GM18907 (cell line): ENCODE data around the gene LITAFD.

Source experiments
- ATAC-seq: cut with Tn5 transposase; IDR thresholded peaks from one replicate; pipeline ENCODE4 v1.9.1; 2021; ENCODE audit warnings: mild to moderate bottlenecking, moderate library complexity; ENCODE audit not compliant: unreplicated experiment

Gene LITAFD

GRCh38 chr16:8890549-8890921, 8.4 kb downstream of the LITAFD start:
- no peak for ATAC-seq

DNA sequence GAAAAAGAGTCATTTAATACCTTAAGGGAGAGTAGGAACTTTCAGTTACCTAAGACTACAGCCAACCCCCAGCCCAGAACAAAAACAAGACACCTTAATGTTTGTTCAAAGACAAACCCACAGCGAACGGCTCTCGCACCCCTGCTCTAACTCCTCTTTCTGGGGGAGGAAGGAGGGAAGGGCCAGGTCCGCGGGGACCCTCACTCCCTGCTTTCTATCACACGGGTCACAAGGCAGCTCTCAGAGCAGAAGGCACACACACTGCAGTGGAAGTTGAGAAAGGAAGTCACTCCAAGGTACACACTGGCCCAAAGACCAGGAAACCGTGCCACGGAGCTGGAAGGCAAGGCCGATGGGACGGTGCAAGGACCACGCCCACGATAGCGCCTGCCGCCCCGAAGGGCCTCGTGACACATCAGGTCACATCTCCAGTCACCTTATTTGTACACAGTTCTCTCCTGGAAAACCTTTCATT, 10.0 kb downstream of the LITAFD start:
- ATAC-seq: peak; percentile 26

DNA sequence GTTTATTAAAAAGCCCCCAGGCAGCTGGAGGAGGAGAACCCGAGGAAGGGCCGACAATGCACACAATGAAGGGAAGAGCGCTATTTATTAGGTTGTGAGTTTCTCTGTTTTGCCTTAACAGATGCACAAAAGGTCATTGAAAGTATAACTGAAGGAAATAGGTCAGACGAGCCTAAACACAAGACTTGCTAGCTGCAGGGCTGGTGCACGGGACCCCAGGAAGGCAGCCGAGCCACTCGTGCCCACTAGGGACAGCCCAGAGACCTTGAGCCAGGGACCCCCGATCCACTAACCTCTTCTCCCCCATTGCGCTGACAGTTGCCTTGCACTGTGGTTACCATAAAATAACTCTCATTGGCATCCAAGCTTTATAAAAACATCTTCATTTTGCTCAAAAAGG, 11.3 kb downstream of the LITAFD start:
- no peak for ATAC-seq

GRCh38 chr16:8893976-8894690, 12.0 kb downstream of the LITAFD start:
- no peak for ATAC-seq

DNA sequence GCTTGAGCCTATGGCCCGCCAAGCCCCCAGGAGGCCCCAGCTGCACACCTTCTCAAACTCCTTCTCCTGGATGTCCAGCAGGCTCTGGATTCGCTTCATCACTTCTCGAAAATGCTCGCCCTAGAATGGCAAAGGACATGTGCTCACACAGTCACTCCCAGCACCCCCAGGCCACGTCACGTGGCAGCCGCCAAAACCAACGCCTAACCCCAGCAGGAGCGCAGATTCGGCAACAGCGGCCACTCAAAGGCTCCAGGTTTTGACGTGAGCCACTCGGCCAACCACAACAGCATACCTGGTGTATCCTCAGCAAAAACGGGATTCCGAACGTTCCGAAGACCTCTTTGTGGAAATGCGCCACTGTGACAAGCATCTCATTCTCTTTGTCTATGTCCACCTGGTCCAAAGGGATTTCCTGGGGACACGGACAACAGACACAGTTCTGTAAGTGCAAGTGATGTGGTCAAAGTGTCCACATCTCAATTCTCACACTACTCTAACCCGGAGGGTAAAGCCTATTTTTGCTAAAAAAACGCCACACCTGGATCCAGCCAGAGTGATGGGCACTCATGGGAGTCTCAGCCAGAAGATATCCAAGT, 12.7 kb downstream of the LITAFD start:
- no peak for ATAC-seq

DNA sequence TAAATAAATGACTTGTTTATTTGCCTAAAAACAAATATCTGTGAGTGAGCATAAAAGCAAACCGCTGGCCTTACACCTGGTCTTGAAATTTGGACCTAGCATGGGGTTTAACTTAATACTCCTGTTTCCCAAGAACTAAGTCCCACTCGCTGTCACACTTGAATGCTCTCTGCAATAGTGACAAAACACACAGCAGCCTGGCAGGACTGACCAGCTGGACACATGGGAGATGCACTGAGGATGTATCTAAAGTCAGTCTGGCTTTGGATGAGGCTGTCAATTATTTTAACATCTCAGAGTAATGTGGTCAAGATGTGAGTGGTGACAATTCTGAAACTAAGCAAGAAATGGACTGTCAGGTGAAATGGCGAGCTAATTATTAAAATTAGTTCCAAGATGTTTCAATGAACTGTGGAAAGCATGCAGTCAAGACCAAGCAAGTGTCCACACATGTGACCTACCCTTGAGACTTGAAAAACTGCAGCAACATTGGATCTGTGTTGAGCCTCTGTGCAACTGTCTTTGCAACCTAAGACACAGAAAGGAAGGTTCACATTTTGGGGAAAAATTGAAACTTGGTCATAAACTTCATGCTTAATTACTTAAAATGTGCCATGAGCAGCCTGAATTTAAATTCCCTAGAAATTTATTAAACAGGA, 16.6 kb downstream of the LITAFD start:
- no peak for ATAC-seq

- peak; percentile 47 for ATAC-seq
These were observed 17.7 kb downstream of the LITAFD start for GRCh38 chr16:8899709-8900317.

GRCh38 chr16:8900343-8900742, 18.2 kb downstream of the LITAFD start:
- ATAC-seq: no peak

- no peak for ATAC-seq
These were observed 19.2 kb downstream of the LITAFD start for GRCh38 chr16:8901320-8901861.

- ATAC-seq: no peak
These were observed 20.9 kb downstream of the LITAFD start for GRCh38 chr16:8903004-8903403.

DNA sequence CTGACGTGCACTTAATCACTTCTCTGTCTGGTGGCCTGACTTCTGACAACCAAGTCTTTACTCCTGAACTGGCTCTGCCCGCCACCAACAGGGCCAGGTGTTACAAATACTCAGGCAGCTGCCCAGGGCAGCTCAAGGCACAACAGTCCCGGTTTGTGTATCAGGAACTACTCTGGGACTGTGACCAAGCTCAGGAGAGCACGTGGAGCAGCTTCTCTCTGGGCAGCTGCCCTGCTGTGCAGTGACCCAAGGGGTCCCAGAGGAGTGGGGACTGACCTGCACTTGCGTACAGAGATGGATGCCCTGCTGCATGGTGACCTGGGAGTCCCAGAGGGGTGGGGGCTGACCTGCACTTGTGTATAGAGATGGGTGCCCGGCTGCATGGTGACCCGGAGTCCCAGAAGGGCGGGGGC, 21.9 kb downstream of the LITAFD start:
- no peak for ATAC-seq

DNA sequence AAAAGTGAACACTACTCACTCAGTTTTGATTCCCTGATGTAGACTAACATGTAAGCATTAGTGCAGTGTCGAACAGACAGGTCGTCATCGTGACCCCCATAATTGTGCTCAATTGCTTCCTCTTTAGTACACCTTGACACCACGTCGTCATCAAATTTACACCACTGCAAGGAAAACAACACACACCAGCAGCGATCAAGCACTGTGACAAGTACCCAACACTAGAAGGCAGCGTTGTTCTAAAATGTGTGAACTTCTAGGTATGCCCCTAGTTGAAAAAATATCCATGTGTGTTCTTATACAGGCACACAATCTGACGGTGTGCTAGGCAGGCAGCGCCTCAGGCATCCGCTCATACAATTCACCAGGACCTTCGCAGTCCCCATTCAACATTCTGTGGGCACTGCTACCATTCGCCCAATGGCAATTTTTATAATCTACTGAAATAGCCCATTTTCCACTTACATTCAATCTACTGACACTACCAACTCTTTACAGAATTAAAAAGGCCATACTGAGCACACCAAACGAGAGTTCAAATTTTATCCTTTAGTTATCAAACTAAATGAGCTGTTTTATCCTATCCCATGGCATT, 23.1 kb downstream of the LITAFD start:
- no peak for ATAC-seq

DNA sequence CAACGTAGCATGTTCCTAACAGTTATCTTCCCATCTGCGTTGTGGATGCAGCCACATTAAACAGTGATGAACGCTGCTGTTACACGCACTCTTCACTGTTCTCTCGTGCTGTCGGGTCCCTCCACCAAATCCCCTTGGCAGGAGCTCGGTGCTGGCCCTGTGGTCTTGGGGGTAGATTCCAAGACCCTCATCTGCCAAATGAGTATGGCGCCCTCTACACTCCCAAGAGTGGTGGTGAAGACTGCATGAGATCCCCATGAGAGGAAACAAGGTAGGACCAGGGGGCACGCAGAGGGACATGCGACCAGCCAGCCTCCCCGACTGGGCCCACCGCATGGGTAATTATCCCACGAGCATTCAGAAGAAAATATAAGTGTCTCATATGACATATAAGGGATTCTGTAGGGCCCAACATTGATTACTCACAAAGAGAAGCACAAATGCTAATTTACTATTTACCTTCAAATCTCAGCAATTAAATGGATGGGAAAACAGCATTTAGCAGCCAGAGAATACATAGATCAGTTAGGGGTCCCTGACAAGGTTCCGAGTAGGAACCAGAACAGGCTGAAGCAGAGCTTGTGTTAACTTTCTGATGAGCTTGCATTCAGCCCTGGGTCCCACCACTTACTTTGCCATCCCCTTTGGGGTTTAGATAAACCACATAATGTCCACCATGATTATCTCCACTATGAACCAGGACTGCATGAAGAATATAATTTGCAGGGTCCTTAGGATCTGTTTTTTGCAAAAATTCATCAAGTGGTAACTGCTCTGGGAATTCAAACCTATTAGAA, 23.8 kb downstream of the LITAFD start:
- ATAC-seq: no peak

DNA sequence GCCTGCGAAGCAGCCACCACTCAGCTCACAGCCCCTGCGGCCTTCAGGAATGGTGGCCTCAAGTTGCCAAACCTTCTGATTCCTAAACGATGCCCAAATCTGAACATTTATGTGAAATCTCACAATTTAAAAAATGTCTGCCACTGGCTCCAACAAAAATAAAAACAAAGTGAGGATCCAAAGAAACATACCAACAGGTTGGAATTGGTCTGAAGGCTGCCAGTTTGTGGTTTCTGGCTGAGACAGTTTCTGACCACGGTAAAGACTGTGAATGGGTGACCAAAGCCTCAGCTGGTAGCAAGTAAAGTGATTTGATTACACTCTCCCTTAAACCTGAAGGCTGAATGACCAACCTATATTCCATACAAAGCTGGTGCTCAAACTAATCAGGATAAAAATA, 24.9 kb downstream of the LITAFD start:
- no peak for ATAC-seq

DNA sequence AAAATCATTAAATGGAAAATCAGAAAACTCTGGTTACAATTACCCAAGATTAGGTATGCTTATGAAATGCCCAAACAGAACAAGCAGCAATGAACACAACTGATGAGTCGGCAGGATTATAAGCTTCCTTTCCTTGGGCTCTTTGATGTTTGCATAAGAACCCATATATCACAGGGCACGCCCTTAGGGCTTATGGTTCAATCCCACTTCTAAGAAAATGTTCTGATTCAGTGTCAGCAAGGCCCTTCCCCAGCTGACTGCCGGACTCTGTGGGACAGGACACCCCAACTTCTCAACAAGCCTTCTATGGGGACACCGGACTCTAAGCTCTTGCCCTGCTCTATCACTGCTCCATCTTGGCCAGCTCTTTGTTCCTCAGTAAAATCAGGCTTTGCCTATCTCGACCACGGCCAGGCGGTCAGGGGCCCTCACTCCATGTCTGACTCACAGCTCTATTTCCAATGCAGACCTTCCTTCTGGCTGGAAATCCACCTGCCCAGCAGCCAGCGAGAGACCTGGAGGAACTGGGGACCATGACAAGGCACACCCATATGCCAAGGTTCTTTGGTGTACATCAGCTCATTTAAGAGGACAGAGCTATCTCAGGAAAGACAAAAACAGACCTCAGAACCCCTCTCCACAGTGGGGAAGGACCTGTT, 26.8 kb downstream of the LITAFD start:
- ATAC-seq: no peak

- ATAC-seq: no peak
These were observed 28.7 kb downstream of the LITAFD start for GRCh38 chr16:8910811-8911210.

GRCh38 chr16:8912793-8913192, 30.6 kb downstream of the LITAFD start:
- ATAC-seq: no peak

DNA sequence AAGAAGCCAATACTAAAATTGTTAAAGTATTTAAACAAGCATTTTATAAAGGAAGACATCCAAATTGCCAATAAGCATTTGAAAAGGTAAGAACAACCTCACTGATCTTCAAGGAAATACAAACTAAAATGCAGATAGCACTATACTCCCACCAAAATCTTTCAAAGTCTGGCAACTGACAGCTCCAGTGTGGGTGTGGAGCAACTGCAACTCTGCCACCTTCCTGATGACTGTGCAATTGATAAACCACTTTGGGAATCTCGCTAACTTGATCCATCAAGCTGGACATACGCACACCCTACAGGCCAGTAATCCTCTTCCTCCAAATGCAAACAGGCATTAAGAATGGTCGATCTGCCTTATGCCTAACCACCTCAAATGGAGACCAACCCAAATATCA, 31.9 kb downstream of the LITAFD start:
- no peak for ATAC-seq

GRCh38 chr16:8915722-8916301, 33.7 kb downstream of the LITAFD start:
- ATAC-seq: no peak
